ENCODE results near the gene CHST2.

Gene CHST2

DNA sequence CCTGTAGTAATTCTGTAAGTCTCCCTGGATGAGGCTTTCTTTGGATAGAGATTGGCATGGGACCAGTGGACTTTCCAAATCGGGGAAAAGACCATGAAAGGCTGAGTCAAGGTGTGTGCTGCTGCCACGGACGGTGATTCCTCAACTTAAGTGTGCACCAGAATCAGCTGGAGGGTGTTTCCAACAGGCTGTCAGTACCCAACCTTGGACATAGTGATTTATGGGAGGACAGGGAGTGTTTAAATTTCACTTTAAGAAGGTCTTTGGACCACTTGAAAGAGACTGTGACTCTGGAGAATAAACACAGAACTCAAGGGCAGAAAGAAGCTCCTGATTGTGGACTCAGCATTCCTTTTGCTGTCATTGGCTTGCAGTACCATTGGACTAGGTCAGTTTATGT is 20.4 kb upstream of the CHST2 start:
- DNase-seq (ENCODE audit: low spot score): no peak

DNA sequence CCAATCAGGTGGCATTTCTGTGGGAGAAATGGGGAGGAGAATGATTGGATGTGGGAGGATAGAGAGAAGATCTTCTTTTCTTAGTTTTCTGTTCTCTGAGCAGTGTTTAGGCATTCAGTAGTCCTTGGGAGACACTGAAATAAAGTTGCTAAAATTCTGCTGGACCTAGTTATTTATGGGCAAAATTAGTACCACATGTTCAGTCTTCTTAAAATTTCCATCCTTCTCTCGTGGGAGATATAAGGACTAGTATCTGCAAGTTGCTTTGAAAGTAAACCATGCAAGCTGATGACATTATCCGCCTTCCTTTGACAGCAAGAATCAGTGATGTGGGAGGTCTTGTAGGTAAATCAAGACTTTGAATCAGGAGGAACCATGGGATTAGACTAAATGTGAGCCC is 19.9 kb upstream of the CHST2 start:
- DNase-seq (ENCODE audit: low spot score): no peak

DNA sequence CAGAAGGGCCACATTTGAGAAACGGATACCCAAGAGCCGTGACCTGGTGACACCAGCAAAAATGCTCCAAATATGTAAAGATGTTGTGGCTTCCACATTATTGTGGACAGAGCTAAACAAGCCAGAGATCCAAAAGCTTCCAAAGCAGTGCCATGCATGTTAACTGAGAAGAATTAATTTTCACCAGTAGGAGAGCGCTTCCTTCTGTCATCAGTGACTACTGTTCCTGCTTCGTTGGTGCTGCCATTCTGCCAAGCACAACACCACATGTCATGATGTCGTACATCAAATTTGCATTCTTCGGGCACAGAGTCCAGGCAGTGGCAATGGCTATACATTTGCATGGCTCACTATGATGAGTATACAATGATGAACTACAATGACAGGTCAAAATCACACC is 19.1 kb upstream of the CHST2 start:
- no peak for DNase-seq (ENCODE audit: low spot score)

DNA sequence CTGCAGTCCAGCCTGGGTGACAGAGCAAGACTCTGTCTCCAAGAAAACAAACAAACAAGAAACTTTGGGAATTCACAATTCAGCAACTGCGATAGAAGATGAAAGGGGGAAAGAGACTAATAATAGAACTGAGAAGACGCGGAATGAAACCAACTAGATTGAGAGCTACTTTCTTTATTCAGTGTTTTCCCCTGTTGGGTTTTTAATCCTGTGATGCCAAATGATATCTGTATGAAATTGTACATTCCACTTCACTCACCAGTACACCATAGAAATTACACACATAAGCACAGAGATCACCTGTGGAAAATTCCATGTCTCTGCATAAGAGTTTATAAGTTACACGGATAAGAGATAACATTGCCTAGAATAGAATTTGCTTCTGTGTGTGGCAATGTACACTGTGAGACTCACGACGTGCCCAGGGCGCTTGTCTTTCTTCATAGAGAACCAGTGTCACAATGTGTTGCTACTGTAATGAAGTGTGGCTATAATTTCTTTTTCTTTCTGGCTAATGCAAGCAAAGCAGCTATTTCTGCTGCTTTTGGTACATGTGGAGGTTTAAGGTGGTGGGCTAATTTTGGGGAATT is 17.7 kb upstream of the CHST2 start:
- no peak for DNase-seq (ENCODE audit: low spot score)

DNA sequence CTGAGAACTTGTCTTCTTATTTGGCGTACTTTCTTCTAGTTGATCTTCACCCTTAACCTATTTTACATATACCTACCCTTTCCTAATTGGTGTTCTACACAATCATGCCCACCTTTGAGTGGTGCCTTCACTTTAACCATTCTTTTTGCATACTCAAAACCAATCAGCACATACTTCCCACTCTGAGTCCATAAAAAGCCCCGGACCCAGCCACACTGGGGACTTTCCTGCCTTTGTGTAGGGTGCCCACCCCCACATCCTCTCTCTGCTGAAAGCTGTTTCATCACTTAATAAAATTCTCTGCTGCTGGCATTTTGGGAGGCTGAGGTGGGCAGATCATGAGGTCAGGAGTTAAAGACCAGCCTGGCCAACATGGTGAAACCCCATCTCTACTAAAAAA is 15.9 kb upstream of the CHST2 start:
- no peak for DNase-seq (ENCODE audit: low spot score)

DNA sequence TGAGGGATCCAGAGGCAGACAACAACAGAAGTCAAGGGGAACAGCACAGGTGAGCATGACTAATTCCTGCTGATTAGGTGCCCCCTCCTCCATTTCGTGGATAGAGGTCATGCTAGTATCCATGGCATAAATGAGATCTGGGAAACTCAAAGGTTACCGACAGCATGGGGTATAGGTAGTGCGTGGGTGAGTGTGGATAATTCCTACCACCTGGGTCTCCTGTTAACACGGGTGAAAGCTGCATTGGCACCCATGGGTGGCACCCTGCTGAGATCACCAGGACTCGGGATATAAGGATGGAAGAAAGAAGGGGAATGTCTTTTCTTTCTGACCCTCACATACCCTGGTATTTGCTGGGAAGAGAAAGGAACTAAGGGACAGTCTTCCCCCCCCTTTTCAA is 14.4 kb upstream of the CHST2 start:
- no peak for DNase-seq (ENCODE audit: low spot score)

DNA sequence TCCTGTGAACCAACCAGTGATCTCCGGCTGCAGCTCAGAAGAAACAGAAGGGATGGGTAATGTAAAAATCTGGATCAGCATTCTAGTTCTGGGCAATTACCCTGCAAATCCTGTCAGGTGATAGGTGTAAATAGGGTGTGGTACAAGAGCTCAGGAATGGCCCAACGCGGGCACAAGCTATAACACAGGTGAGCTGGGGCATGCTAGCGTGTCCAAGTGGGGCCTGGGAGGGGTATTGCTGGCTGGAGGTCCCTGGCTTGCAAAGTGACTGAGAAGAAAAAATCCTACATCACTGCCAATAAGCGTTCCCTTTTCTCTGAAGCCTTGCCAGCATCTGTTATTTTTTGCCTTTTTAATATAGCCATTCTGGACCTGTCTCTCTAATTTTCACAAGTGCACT is 9.7 kb upstream of the CHST2 start:
- no peak for DNase-seq (ENCODE audit: low spot score)

DNA sequence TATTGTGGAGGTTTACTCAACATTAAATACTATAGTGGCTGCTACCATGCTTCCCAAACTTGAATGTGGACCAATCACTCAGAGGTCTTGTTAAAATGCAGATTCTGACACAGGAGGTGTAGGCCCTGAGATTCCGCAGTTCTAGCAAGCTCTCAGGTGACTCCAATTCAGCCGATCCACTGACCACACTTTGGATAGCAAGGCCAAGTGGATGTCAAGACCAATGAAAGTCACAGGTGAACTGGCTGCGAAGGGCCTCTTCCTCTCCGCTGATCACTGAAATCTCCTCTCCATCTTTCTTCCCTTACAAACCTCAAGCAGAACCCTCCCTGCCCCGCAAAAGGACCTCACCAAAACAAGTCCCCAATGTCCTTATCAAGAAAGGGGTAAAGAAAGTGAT is 9.2 kb upstream of the CHST2 start:
- DNase-seq (ENCODE audit: low spot score): no peak

DNA sequence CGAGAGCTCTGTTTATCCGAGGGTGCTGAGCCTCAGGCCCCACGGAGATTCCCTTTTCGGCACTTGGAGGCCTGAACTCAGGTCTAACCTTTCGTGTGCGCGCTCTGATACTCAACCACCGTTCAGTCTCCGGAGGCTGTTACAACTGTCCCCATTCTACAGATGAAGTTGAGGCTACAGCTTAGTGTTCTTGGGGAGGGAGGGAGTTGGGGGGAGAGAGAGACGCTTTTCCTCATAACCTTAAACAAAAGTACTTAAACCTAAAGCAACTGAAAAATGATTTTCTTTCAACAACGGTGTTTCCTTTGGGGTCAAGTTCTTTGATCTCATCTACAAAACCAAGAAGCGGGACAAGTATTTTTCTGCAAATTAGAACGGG is 952 bp upstream of the CHST2 start:
- DNase-seq (ENCODE audit: low spot score): no peak

DNA sequence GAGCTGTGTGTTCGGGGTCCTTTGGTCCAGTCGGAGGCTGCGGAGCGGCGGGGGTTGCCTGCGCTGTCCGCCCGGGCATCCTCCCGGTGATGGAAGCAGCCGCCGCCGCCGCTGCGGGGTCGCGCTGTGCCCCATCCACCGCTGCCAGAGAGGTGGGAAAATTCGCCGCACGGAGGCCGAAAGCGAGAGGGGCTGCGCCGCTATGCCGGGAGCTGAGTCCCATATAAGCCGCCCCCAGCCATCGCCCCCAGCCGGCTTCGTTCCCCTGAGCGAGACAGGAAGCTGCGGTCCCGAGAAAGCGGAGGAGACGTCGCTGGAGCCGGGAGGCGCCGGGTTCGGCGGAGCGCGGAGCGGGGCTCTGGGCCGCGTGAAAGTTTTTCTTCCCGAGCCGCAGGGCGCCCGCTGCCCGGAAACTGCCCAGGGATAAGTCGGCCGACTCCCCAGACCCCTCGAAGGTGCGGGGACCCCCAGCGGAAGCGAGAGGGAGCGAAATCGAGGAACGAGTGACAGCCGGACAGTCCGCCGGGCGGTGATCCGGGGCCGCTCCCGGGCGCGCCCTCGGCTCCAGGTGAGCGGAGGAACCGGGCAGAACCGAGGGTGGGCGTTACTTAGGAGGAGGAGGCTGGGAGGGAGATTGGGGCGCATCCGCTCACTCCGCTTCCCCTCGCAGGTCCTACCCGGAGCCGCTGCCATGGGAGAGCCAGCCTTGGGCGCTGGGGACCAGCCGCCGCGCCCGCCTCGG is 574 bp downstream of the CHST2 start:
- no peak for DNase-seq (ENCODE audit: low spot score)

DNA sequence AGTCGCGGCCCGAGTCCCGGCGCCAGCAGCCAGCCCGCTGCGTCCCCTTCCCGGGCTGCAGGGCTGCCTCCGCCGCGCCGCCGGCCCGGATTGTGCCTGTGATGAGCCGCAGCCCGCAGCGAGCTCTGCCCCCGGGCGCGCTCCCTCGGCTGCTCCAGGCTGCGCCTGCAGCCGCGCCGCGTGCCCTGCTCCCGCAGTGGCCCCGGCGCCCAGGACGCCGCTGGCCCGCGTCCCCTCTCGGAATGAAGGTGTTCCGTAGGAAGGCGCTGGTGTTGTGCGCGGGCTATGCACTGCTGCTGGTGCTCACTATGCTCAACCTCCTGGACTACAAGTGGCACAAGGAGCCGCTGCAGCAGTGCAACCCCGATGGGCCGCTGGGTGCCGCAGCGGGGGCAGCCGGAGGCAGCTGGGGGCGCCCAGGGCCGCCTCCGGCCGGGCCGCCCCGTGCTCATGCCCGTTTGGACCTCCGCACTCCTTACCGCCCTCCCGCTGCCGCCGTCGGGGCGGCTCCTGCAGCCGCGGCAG is 1.2 kb downstream of the CHST2 start:
- DNase-seq (ENCODE audit: low spot score): no peak

DNA sequence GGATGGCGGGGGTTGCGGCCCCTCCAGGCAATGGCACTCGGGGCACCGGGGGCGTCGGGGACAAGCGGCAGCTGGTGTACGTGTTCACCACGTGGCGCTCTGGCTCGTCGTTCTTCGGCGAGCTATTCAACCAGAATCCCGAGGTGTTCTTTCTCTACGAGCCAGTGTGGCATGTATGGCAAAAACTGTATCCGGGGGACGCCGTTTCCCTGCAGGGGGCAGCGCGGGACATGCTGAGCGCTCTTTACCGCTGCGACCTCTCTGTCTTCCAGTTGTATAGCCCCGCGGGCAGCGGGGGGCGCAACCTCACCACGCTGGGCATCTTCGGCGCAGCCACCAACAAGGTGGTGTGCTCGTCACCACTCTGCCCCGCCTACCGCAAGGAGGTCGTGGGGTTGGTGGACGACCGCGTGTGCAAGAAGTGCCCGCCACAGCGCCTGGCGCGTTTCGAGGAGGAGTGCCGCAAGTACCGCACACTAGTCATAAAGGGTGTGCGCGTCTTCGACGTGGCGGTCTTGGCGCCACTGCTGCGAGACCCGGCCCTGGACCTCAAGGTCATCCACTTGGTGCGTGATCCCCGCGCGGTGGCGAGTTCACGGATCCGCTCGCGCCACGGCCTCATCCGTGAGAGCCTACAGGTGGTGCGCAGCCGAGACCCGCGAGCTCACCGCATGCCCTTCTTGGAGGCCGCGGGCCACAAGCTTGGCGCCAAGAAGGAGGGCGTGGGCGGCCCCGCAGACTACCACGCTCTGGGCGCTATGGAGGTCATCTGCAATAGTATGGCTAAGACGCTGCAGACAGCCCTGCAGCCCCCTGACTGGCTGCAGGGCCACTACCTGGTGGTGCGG is 1.9 kb downstream of the CHST2 start:
- no peak for DNase-seq (ENCODE audit: low spot score)

DNA sequence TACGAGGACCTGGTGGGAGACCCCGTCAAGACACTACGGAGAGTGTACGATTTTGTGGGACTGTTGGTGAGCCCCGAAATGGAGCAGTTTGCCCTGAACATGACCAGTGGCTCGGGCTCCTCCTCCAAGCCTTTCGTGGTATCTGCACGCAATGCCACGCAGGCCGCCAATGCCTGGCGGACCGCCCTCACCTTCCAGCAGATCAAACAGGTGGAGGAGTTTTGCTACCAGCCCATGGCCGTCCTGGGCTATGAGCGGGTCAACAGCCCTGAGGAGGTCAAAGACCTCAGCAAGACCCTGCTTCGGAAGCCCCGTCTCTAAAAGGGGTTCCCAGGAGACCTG is 2.5 kb downstream of the CHST2 start:
- no peak for DNase-seq (ENCODE audit: low spot score)

DNA sequence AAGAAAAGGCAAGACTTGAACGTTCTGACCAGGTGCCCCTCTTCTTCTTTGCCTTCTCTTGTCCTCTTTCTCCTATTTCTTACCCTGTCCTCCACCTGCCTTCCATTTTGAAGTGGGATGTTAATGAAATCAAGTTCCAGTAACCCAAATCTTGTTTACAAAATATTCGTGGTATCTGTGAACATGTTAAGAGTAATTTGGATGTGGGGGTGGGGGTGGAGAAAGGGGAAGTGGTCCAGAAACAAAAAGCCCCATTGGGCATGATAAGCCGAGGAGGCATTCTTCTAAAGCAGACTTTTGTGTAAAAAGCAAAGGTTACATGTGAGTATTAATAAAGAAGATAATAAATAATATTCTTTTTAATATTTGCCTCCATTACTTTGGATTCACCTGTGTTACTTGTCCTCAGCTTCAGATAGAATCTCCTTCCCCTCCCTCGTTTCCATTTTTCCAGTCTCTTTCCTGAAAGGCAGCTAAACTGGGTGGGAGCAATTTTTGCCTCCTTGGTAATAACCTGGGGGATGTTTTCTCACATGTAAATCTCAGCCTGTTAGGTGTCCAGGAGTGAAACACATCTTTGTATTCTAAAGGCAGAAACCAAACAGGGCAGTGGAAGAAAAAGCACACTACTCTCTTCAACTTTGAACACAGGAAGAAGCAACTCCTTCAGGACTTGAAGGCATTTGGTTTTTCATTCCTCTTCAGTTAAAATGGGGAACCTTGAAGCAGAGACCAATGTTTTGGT is 3.2 kb downstream of the CHST2 start:
- DNase-seq (ENCODE audit: low spot score): no peak

DNA sequence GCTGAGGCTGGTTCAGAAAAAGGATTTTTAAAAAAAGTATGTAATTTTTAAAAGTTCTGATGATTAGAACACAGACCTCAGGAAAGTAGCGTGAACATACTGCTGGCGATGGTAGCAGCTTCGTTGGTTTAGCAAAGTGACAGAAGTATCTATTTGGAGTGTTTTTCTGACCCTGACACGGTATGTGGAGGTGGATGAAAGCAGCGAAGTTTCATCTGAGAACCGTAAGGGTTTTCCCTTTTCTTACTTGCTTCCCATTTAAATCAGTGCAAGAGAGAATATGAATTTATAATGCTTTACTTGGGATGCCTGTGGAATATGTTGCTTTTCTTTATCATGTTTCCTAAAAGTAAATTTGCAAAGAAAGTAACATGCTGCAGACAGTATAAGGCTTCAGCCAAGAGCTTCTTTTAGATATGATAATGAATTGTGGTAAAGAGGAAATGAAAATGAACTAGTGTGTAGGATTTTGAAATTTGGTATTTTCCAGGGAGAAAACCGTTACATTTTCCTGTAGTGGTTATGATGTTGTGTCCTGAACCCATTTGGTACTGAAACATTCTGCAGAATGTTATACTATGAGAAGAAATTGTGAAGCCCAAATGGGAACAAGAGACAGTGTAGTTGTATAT is 3.9 kb downstream of the CHST2 start:
- DNase-seq (ENCODE audit: low spot score): no peak

DNA sequence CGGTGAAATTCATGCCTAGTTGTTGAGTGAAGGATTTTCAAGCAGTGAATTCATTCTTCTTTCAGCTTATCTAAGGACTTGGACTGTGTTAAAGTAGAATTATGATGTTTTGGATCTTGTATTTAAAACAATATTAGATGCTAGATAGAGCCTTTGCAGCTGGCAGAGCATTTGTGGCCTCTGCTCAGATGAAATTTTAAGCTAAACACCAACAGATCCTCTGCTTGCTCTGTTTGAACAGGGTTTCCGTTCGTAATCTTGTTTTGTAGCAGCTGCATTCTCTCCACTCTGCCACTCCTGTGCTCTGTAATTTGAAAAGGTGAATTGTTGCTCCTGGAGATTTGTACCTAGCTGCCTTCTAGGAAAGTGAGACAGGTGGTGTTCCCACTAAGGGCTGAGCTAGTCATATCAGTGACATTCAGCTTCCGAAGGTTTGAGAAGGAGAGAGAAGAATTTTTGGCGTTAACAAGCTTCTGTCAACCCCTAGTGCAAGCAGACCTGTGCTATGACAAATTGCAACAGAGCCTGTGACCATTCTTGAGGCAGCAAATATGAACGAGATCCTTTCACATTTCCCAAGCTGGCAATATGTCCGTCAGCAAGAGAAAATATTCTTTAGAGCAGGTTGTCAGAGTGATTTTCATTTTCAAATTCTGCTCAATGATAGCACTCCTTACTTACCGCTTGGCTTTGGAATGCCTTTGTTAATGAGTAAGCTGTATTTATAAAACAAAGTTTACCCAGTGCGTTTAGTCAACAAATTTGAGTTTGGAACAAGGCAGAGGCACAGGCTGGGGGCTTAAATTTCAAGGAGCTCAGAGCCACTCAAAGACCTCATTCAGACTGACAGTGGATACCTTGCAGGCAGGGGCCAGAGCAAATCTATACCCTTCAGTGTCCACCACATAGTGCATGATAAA is 5.3 kb downstream of the CHST2 start:
- DNase-seq (ENCODE audit: low spot score): no peak

DNA sequence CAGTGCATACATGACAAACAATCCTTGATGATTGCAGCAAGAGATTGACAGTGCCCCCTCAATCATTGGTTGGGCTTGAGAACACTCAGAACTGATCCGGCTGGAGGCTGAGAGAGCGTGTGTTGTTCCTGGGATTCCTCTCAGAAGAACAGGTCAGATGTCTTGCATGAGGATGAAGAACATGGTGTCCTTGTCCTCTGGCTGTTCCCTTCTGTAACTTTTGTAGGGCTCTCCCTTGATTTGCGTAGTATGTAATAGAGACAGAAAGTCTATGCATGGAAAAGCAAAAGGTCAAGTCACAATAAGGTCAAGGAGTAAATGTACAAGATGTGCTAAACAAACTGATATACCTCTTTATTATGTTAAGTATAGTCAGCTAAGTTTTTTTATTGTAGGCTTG is 8.2 kb downstream of the CHST2 start:
- DNase-seq (ENCODE audit: low spot score): no peak

DNA sequence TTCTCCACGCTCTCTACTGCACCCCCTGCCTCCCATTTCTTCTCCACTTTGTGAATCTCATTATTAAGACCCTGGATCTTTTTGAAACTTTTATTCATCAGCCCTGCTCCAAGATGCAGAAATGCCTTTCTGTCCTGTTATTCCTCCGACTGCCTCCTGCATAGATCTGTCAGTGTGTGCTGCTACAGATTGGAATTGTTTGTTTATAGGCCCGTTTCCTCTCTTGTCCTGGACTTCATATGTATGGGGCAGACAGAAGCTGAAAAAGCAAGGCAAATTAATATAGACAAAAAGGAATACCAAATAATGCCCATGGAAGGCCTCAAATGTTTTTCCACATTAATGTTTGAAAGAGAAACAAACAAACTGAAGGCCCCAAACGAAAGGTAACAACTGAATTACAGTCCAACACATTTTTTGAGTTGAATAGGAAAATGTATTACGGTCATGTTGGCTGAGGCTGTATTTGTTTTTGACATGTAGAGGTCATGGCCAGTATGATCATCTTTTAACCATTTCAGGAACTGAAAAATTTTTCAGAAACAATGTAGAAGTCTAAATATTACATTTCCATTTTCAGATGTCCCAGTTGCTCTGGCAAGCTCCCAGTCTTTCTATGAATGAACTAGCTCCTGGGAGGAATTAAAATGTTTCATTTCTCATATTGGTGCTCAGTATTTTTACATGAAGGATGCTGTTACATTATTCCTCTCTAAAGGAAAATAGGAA is 8.8 kb downstream of the CHST2 start:
- no peak for DNase-seq (ENCODE audit: low spot score)

DNA sequence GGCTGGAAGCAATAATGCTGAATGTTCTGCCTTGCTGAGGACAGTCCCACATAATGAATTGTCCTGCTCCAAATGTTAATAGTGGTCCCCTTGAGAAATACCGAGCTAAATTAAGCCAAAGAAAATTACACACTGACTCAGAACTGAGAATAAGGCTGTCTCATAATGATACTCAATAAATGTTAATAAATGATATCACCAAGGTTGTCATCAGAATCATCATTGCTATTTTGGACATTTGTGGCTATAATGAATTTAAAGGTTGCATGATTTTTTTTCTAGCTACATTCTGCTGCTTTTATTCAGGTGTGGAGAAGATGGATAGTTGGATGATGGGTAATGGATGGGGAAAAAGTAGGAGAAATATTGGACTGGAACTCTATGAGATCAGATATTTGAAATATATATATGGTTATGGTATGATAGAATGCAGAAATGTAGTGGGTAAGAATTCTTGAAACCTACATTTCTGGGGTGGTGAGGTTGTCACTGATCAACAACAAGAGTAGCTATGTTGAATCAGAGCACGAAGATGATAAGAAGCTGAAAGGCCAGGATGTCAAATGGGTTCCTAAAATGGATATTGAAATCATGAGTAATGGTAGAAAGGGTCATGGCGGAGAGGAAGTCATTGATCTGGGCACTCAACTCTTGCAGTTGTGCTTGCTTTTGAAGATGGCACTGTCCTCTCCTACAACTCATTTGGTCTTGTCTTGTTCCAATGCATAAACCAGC is 12.8 kb downstream of the CHST2 start:
- no peak for DNase-seq (ENCODE audit: low spot score)

DNA sequence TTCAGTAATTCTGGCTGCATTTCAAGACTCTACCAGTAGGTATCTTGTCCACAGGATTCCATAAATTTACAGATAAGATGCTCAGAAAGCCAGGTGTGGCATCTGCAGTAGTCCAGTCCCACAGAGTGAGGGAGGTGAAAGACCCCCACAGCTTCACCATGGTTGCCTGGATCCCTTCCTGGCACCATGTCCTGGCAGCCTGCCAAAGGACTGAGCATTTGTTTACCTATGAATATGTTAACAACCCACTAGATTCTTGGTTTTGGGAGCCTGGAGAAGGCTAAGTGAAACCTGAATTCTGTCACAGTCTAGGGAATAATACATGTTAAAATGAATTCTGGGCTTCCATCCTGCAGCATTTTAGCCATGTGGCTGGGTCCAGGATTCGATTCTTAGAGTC is 14.9 kb downstream of the CHST2 start:
- no peak for DNase-seq (ENCODE audit: low spot score)

All from cerebellar cortex (tissue), 1 donor.